Cardiac muscle cell (in vitro differentiated cells and primary cell): ENCODE measurements around the gene RFX3. TPM values are rescaled to one million over a fixed set of nuclear protein-coding genes. Genes with fewer than 3 reads are reported as not detected.

ENCODE experiments used
- DNase-seq, 2 donors: peaks; one replicate each; pipeline versions ENCODE4 v3.0.0 to v3.0.0-alpha.2; 2010 to 2017; ENCODE audit warnings: low read depth in 1 of 2, low spot score in 1 of 2
- H3K27ac ChIP-seq: fragments of 200-600 bp; sonication (generic); 2 replicates; pipeline ENCODE4 v1.5.1; 2016
- H3K27me3 ChIP-seq: fragments of 200-600 bp; sonication (generic); 2 replicates; pipeline ENCODE4 v1.6.0; 2016; ENCODE audit warnings: control low read depth
- H3K36me3 ChIP-seq: fragments of 200-600 bp; sonication (generic); 2 replicates; pipeline ENCODE4 v1.5.1; 2016; ENCODE audit warnings: control low read depth
- H3K4me1 ChIP-seq: fragments of 200-600 bp; sonication (generic); 2 replicates; pipeline ENCODE4 v1.8.1; 2017; ENCODE audit warnings: low read depth, mild to moderate bottlenecking, mixed run types
- H3K4me3 ChIP-seq: fragments of 200-600 bp; sonication (generic); 2 replicates; pipeline ENCODE4 v1.5.1; 2016; ENCODE audit warnings: mild to moderate bottlenecking
- H3K9me3 ChIP-seq: fragments of 200-600 bp; sonication (generic); 2 replicates; pipeline ENCODE4 v1.5.1; 2017; ENCODE audit warnings: low read depth, mild to moderate bottlenecking, control low read depth
- polyA plus RNA-seq: library from polyadenylated mRNA; unstranded; fragments of >200 nt; fragmentation: Nextera tagmentation; extraction: Ambion mirVana; gene quantifications from 2 replicates; pipeline ENCODE4 v1.2.1, GENCODE V29; 2016
- total RNA-seq: library from RNA; depleted of rRNA; stranded (reverse); fragments of >200 nt; gene quantifications from 2 replicates; pipeline ENCODE4 v1.2.3, GENCODE V29; 2016
- TF ChIP-seq, protein P1 (sequence below): IDR thresholded peaks from 2 replicates; pipeline ENCODE4 v1.5.1; 2012; ENCODE audit warnings: low read depth, mild to moderate bottlenecking, low read length

RFX3 gene
- total and polyA plus RNA-seq, 2 experiments from 2014 or later, result 6.3 to 9.9 TPM

DNA sequence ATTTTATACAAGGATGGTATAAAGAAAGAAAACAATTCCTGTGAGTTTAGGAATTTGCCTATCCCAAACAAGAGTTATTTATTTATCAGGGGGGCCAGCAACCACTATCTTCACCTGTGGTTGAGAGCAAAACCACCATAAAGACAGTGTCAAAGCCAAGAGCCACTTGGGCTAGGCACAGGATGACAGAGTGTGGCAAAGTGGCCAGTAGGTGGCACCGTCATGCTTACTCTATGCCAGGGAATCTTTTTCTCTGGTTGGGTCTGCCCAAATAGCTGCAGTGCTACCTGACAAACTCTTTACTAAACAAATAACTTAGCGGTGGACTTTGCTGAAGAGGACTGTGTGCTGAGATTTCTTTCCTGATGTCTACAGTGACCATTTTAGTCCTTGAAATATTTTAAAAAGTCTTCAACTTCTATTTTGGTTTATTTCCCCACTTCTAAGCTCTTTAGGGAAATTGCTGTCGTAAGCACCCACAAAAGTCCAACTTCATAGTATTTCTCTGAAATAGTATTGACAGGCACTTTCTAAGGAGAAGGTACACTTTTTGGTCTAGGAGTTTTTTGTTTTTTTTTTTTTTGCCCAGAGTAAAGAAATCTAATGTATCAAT is 285.0 kb downstream of the RFX3 start:
- Histone ChIP-seq H3K9me3 (no peaks in the 10 kb centered on the region), H3K4me3 (no peak overlapping the region), H3K27me3 (no peaks in the 10 kb centered on the region), H3K27ac (no peak overlapping the region), H3K36me3 (no peaks in the 10 kb centered on the region), H3K4me1 (peaks cover 8% of the 10 kb centered on the region)
- TF ChIP-seq, protein P1, sequence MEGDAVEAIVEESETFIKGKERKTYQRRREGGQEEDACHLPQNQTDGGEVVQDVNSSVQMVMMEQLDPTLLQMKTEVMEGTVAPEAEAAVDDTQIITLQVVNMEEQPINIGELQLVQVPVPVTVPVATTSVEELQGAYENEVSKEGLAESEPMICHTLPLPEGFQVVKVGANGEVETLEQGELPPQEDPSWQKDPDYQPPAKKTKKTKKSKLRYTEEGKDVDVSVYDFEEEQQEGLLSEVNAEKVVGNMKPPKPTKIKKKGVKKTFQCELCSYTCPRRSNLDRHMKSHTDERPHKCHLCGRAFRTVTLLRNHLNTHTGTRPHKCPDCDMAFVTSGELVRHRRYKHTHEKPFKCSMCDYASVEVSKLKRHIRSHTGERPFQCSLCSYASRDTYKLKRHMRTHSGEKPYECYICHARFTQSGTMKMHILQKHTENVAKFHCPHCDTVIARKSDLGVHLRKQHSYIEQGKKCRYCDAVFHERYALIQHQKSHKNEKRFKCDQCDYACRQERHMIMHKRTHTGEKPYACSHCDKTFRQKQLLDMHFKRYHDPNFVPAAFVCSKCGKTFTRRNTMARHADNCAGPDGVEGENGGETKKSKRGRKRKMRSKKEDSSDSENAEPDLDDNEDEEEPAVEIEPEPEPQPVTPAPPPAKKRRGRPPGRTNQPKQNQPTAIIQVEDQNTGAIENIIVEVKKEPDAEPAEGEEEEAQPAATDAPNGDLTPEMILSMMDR, result peak; percentile 85
- DNase-seq, result peak; percentile 80 to 83

DNA sequence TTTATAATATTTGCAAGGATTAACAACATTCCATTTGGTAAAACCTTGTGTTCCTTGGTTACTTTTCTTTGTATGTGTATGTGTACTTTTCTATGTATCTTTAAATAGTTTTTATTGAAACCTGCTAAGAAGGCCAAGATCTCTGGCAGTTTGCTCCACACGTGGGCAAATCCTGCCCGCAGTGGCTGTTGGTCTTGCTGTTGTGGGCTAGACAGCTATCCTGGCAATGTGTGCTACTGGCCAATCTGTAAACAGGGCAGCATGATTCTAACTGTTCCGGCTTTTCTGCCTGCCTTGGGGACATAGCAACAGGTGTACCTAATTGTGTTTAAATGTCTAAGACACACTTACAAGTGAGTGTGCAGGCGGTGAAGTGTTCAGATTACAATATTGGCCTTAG is 286.6 kb downstream of the RFX3 start:
- TF ChIP-seq, protein P1, result no peak
- Histone ChIP-seq H3K9me3 (no peaks in the 10 kb centered on the region), H3K27me3 (no peaks in the 10 kb centered on the region), H3K27ac (no peak overlapping the region), H3K4me3 (no peak overlapping the region), H3K4me1 (peaks cover 8% of the 10 kb centered on the region), H3K36me3 (no peaks in the 10 kb centered on the region)
- DNase-seq, result no peak

DNA sequence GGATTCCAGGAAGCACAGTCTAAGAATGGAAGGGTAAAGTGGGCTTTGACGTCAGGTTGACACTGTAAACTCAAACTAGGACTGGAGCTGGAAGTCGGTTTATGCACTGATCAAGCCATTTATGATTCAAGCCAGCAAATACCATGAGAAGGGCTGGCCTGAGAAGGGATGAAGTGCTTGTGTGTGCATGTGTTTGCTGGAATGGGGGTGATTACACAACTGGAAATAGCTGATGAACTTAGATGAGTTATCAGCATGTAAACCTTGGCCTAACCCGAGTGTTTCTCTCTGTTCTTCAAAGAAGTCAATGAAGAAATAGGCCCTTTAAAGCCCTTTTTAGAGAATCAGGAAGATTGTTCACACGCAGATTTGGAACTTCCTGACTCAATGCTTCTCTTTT is 287.6 kb downstream of the RFX3 start:
- Histone ChIP-seq H3K27ac (no peak overlapping the region), H3K27me3 (no peaks in the 10 kb centered on the region), H3K4me3 (no peak overlapping the region), H3K36me3 (no peaks in the 10 kb centered on the region), H3K4me1 (peaks cover 8% of the 10 kb centered on the region), H3K9me3 (no peaks in the 10 kb centered on the region)
- peak in 1 of 2 donors; percentile 9 for DNase-seq
- TF ChIP-seq, protein P1, result no peak

DNA sequence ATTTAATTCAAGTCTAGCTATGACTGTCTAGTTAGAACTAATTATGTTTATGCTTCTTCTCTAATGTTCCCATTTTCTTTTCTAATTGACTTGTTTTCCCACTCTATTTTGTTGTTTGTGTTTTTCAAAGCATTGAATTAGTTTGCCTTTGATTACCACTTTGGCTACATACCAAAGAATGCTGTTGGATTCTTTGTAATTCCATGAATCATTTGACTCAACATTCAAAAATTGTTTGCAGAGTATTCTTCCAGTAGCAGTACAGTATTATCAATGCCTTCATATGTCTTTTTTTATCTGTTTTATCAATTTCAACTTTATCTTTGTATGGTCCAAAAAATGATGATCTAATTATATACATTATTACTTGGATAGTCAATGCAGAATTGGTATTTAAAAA is 288.7 kb downstream of the RFX3 start:
- TF ChIP-seq, protein P1, result no peak
- Histone ChIP-seq H3K27ac (no peak overlapping the region), H3K9me3 (no peaks in the 10 kb centered on the region), H3K4me1 (peaks cover 8% of the 10 kb centered on the region), H3K36me3 (no peaks in the 10 kb centered on the region), H3K4me3 (no peak overlapping the region), H3K27me3 (no peaks in the 10 kb centered on the region)
- no peak for DNase-seq

DNA sequence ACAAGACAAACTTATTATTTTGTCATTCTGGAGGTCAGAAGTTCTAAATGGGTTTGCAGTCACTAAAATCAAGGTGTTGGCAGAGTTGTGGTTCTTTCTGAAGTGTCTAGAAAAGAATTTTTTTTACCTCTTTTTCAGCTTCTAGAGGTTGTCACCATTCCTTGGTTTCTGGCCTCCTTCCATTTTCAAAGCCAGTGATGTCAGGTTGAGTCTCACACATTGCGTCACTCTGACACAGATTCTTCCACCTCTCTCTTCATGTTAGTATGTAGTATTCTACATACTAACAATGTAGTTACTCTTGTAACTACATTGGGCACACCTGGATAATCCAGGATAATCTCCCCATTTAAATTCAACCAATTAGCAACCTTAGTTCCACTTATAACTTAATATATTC is 290.3 kb downstream of the RFX3 start:
- peak in 1 of 2 donors; percentile 9 for DNase-seq
- H3K27ac ChIP-seq, result no peak overlapping the region
- H3K36me3 ChIP-seq, result no peaks in the 10 kb centered on the region
- no peaks in the 10 kb centered on the region for H3K4me1 ChIP-seq
- no peaks in the 10 kb centered on the region for H3K27me3 ChIP-seq
- no peaks in the 10 kb centered on the region for H3K9me3 ChIP-seq
- TF ChIP-seq, protein P1, result no peak
- no peak overlapping the region for H3K4me3 ChIP-seq
